NCI-H2107 treated with DMSO at 0.1 percent for 48 hours (cell line): ENCODE measurements around the gene NIPBL.
"Not testable (repeated sequence)": the region's sequence is repeated elsewhere in the genome, so short reads cannot be mapped to it uniquely, and the experiment has no call there.

ENCODE experiments used
- DNase-seq: peaks from one replicate; lab custom pipeline; 2025; ENCODE audit not compliant: unreplicated experiment; lab: John Stamatoyannopoulos, UW

NIPBL gene

GRCh38 chr5:36876299-36876964, at the start of gene NIPBL:
TSS of gene NIPBL (plus strand) at chr5:36876769. CDS start at chr5:36953697, 76,928 bp downstream.
- peak; percentile 94 for DNase-seq

- no peak for DNase-seq
These were observed 44.3 kb upstream of the NIPBL start for GRCh38 chr5:36832274-36832673.

- no peak for DNase-seq
These were observed 39.7 kb upstream of the NIPBL start for GRCh38 chr5:36836831-36837230.

- no peak for DNase-seq
These were observed 36.8 kb upstream of the NIPBL start for GRCh38 chr5:36839489-36840476.

GRCh38 chr5:36841677-36842076, 34.9 kb upstream of the NIPBL start:
- no peak for DNase-seq

GRCh38 chr5:36842087-36842486, 34.5 kb upstream of the NIPBL start:
- DNase-seq = no peak

GRCh38 chr5:36844305-36844704, 32.3 kb upstream of the NIPBL start:
- DNase-seq = no peak

GRCh38 chr5:36848545-36848944, 28.0 kb upstream of the NIPBL start:
- not testable (repeated sequence) for DNase-seq

GRCh38 chr5:36852903-36853302, 23.7 kb upstream of the NIPBL start:
- DNase-seq = not testable (repeated sequence)

- DNase-seq = no peak
These were observed 22.0 kb upstream of the NIPBL start for GRCh38 chr5:36854402-36855140.

- DNase-seq = no peak
These were observed 21.5 kb upstream of the NIPBL start for GRCh38 chr5:36855141-36855495.

GRCh38 chr5:36861871-36862270, 14.7 kb upstream of the NIPBL start:
- no peak for DNase-seq

- DNase-seq = peak; percentile 94
These were observed 6.0 kb upstream of the NIPBL start for GRCh38 chr5:36870399-36871040.

- DNase-seq = peak; percentile 35
These were observed 2.1 kb upstream of the NIPBL start for GRCh38 chr5:36874465-36874864.

GRCh38 chr5:36875051-36875789, 1.3 kb upstream of the NIPBL start:
- peak; percentile 52 for DNase-seq

- peak; percentile 71 for DNase-seq
These were observed 725 bp upstream of the NIPBL start for GRCh38 chr5:36875790-36876298.

GRCh38 chr5:36876965-36877666, 547 bp downstream of the NIPBL start:
- peak; percentile 64 for DNase-seq

GRCh38 chr5:36877667-36878391, 1.3 kb downstream of the NIPBL start:
- DNase-seq = peak; percentile 50
